Neuronal stem cell (in vitro differentiated cells): Measurements from ENCODE around the gene SNAI3.

Experiments used
- DNase-seq: peaks from one replicate; pipeline ENCODE4 v3.0.0-alpha.2; 2013; ENCODE audit warnings: low spot score
- H2AFZ ChIP-seq: one replicate; pipeline ENCODE4 v1.6.1; 2013; ENCODE audit warnings: mild to moderate bottlenecking, low read length, inconsistent platforms
- H2AK5ac ChIP-seq: 2 replicates; pipeline ENCODE4 v1.6.1; 2013; ENCODE audit warnings: low read depth, mild to moderate bottlenecking, inconsistent platforms, low read length, moderate library complexity, mixed read lengths
- H2BK120ac ChIP-seq: 2 replicates; pipeline ENCODE4 v1.6.1; 2013; ENCODE audit warnings: low read depth, mild to moderate bottlenecking, inconsistent platforms, low read length, moderate library complexity, mixed read lengths
- H2BK12ac ChIP-seq: one replicate; pipeline ENCODE4 v1.6.1; 2013; ENCODE audit warnings: low read length, inconsistent platforms
- H2BK15ac ChIP-seq: 2 replicates; pipeline ENCODE4 v1.6.1; 2013; ENCODE audit warnings: mild to moderate bottlenecking, low read length, inconsistent platforms, mixed read lengths
- H2BK5ac ChIP-seq: one replicate; pipeline ENCODE4 v1.6.1; 2013; ENCODE audit warnings: inconsistent platforms, mild to moderate bottlenecking, low read length, moderate library complexity
- H3K14ac ChIP-seq: one replicate; pipeline ENCODE4 v1.6.1; 2013; ENCODE audit warnings: low read length, inconsistent platforms
- H3K18ac ChIP-seq: 2 replicates; pipeline ENCODE4 v1.6.1; 2013; ENCODE audit warnings: low read length, inconsistent platforms
- H3K23ac ChIP-seq: 2 replicates; pipeline ENCODE4 v1.6.1; 2013; ENCODE audit warnings: low read depth, mild to moderate bottlenecking, mixed read lengths, low read length, inconsistent platforms; ENCODE audit not compliant: poor library complexity
- H3K27ac ChIP-seq: replicated peaks from 3 replicates; pipeline ENCODE4 v1.5.1; 2013; ENCODE audit warnings: low read length, inconsistent platforms
- H3K27me3 ChIP-seq, 3 experiments: 2 replicates each; pipeline ENCODE4 v1.6.1; 2013; ENCODE audit warnings: low read length in 3 of 3, mild to moderate bottlenecking in 2 of 3, inconsistent platforms in 1 of 3, low read depth in 1 of 3, mixed read lengths in 1 of 3, moderate library complexity in 1 of 3; ENCODE audit not compliant: control insufficient read depth in 3 of 3, insufficient read depth in 3 of 3
- H3K36me3 ChIP-seq, 2 donors: replicated peaks in 1 of 2; 2 replicates each; pipeline ENCODE4 v1.6.1; 2013; ENCODE audit warnings: low read length in 2 of 2; ENCODE audit not compliant: control insufficient read depth in 2 of 2, insufficient read depth in 2 of 2
- H3K4ac ChIP-seq: 2 replicates; pipeline ENCODE4 v1.6.1; 2013; ENCODE audit warnings: inconsistent platforms, mild to moderate bottlenecking, low read length, moderate library complexity
- H3K4me1 ChIP-seq, 2 donors: 1 replicate in 1 of 2; 2 replicates in 1 of 2; pipeline ENCODE4 v1.6.1; 2013; ENCODE audit warnings: low read length in 2 of 2, low read depth in 1 of 2; ENCODE audit not compliant: control insufficient read depth in 2 of 2, insufficient read depth in 1 of 2
- H3K4me2 ChIP-seq: one replicate; pipeline ENCODE4 v1.6.1; 2013; ENCODE audit warnings: mild to moderate bottlenecking, low read length, inconsistent platforms; ENCODE audit not compliant: insufficient read depth, poor library complexity, severe bottlenecking
- H3K4me3 ChIP-seq, 2 donors: 2 replicates each; pipeline ENCODE4 v1.5.1; 2013; ENCODE audit warnings: low read length in 2 of 2, mild to moderate bottlenecking in 2 of 2, inconsistent platforms in 1 of 2, moderate library complexity in 1 of 2
- H3K79me1 ChIP-seq: one replicate; pipeline ENCODE4 v1.6.1; 2013; ENCODE audit warnings: low read depth, mild to moderate bottlenecking, inconsistent platforms, low read length, moderate library complexity
- H3K9ac ChIP-seq: one replicate; pipeline ENCODE4 v1.6.1; 2013; ENCODE audit warnings: mild to moderate bottlenecking, low read depth, low read length, inconsistent platforms; ENCODE audit not compliant: poor library complexity
- H3K9me3 ChIP-seq, 2 donors: replicated peaks in 1 of 2; 2 replicates each; pipeline versions ENCODE3 to v1.6.1; 2013; ENCODE audit warnings: low read length in 2 of 2, mild to moderate bottlenecking in 2 of 2, inconsistent platforms in 1 of 2, low read depth in 1 of 2, mixed read lengths in 1 of 2, moderate library complexity in 1 of 2; ENCODE audit not compliant: control insufficient read depth in 2 of 2, insufficient read depth in 1 of 2
- H4K8ac ChIP-seq: one replicate; pipeline ENCODE4 v1.6.1; 2013; ENCODE audit warnings: low read depth, mild to moderate bottlenecking, inconsistent platforms, low read length, moderate library complexity
- H4K91ac ChIP-seq: one replicate; pipeline ENCODE4 v1.6.1; 2013; ENCODE audit warnings: low read length, low read depth, mild to moderate bottlenecking, inconsistent platforms; ENCODE audit not compliant: poor library complexity
- WGBS, 2 donors: extraction: QIAGEN DNeasy Blood & Tissue Kit; methylation state at CpG; one replicate each; pipeline ENCODE4 v1.1.7; 2013; ENCODE audit warnings: missing lambda C conversion rate in 2 of 2, mixed read lengths in 1 of 2; ENCODE audit not compliant: insufficient read length in 2 of 2, insufficient replicate concordance in 1 of 2; ENCODE audit errors: extremely low coverage in 2 of 2; 5-methylcytosine and 5-hydroxymethylcytosine counted together

Gene SNAI3

DNA sequence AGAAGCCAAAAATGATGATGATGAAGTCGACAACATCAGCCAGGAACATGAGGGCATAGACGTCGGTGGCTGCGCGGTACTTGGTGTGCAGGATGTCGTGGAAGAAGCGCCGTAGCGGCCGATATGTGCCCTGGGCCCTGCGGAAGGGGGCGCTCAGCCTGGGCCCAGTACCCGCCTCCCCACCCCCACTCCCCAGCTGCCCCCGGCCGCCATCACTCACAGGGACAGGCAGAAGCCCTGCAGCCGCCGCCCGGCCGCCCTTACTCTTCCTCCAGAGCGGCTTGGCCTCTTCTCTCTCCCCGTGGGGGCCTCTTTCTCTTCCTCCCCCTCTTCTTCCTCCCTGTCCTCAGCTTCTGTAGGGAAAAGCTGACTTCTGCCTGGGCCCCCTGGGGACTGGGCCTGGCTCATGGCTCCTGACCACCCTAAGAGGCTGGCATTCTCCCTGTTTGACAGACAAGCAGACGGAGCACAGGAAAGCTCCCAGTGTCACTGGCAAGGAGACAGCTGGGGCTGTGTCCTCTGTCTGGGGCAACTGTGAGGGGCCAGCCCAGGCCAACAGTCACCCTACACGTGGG lies 34.2 kb upstream of the SNAI3 start:
- Histone ChIP-seq H3K79me1 (peaks cover 11% of the 10 kb centered on the region), H3K4me3 (no peak overlapping the region), H3K27me3 (no peaks in the 10 kb centered on the region), H3K27ac (no peak overlapping the region), H3K36me3 (peaks cover 19 to 40% of the 10 kb centered on the region in 2 donors), H2BK15ac (no peak overlapping the region), H2AFZ (no peak overlapping the region), H2BK5ac (peak overlapping the region; percentile 48), H4K91ac (no peak overlapping the region), H3K18ac (no peak overlapping the region), H3K4me1 (no peaks in the 10 kb centered on the region), H3K14ac (no peak overlapping the region), H3K23ac (no peak overlapping the region), H3K9ac (no peak overlapping the region), H3K4me2 (no peak overlapping the region), H3K9me3 (no peaks in the 10 kb centered on the region), H2BK12ac (no peak overlapping the region), H3K4ac (no peak overlapping the region), H2BK120ac (no peak overlapping the region), H2AK5ac (no peak overlapping the region), H4K8ac (peak overlapping the region; percentile 43)
- DNase-seq = no peak
- WGBS, 2 donors = no CpG with 5 or more reads among the region's 23 CpGs

- Histone ChIP-seq H3K36me3 (peaks cover 22 to 46% of the 10 kb centered on the region in 2 donors), H3K79me1 (peaks cover 7% of the 10 kb centered on the region), H2BK5ac (peak overlapping the region; percentile 48), H4K8ac (no peak overlapping the region), H2AK5ac (no peak overlapping the region), H3K27ac (no peak overlapping the region), H2AFZ (no peak overlapping the region), H3K4me2 (no peak overlapping the region), H3K18ac (no peak overlapping the region), H4K91ac (no peak overlapping the region), H3K14ac (no peak overlapping the region), H3K23ac (no peak overlapping the region), H2BK12ac (no peak overlapping the region), H2BK15ac (no peak overlapping the region), H3K4ac (no peak overlapping the region), H2BK120ac (no peak overlapping the region), H3K9ac (peak overlapping the region; percentile 60), H3K4me1 (no peaks in the 10 kb centered on the region), H3K27me3 (no peaks in the 10 kb centered on the region), H3K4me3 (no peak overlapping the region), H3K9me3 (no peaks in the 10 kb centered on the region)
- WGBS, 2 donors = no CpG with 5 or more reads among the region's 19 CpGs
- no peak for DNase-seq
Measured at GRCh38 chr16:88719933-88720296, 33.6 kb upstream of the SNAI3 start.

DNA sequence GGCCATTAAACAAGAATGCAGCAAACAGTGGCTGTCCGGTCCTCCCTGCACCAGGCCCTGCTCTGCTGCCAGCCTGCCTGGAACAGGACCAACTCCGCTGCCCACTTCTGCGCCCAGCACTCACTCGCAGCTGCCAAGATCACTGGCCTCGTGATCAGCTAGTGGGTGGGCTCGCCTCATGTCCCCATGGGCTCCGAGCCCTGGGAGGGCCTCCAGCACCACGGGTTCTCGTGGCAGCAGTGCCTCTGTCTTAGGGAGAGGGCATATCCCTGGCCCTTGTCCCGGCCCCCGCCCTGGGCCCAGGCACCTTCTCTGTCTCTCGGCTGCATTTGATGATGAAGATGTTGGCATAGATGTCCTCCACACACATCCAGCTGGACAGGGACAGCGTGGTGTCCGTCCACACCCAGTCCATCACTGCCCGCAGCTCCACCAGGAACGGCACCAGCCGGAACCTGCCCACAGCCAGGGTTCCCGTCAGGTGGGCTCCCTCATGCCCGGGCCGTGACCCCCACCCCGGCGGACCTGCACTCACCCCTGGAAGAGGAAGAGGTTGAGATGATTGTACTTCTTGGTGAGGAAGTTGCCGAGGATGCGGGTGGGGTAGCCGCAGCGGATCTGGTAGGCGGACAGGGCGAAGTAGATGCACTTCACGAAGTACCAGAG lies 33.1 kb upstream of the SNAI3 start:
- Histone ChIP-seq H2AK5ac (no peak overlapping the region), H2BK5ac (peak overlapping the region; percentile 48), H3K9ac (no peak overlapping the region), H3K4ac (no peak overlapping the region), H3K9me3 (no peaks in the 10 kb centered on the region), H3K23ac (no peak overlapping the region), H3K4me3 (no peak overlapping the region), H3K18ac (no peak overlapping the region), H3K14ac (no peak overlapping the region), H3K36me3 (peaks cover 23 to 50% of the 10 kb centered on the region in 2 donors), H4K8ac (no peak overlapping the region), H4K91ac (no peak overlapping the region), H2BK12ac (no peak overlapping the region), H2BK120ac (no peak overlapping the region), H3K27ac (no peak overlapping the region), H3K4me2 (no peak overlapping the region), H3K27me3 (no peaks in the 10 kb centered on the region), H2AFZ (no peak overlapping the region), H2BK15ac (no peak overlapping the region), H3K4me1 (no peaks in the 10 kb centered on the region), H3K79me1 (peaks cover 7% of the 10 kb centered on the region)
- no peak for DNase-seq
- WGBS, 2 donors = no CpG with 5 or more reads among the region's 29 CpGs

- no peak overlapping the region for H3K4me2 ChIP-seq
- no peak overlapping the region for H2AK5ac ChIP-seq
- no peak overlapping the region for H3K27ac ChIP-seq
- H3K9ac ChIP-seq = no peak overlapping the region
- no peak overlapping the region for H3K4me3 ChIP-seq
- no peak overlapping the region for H3K23ac ChIP-seq
- H2BK120ac ChIP-seq = no peak overlapping the region
- no peaks in the 10 kb centered on the region for H3K9me3 ChIP-seq
- no peaks in the 10 kb centered on the region for H3K4me1 ChIP-seq
- H3K79me1 ChIP-seq = peaks cover 7% of the 10 kb centered on the region
- no peak overlapping the region for H3K14ac ChIP-seq
- no peak overlapping the region for H2BK12ac ChIP-seq
- H3K27me3 ChIP-seq = no peaks in the 10 kb centered on the region
- H3K36me3 ChIP-seq = peaks cover 23 to 56% of the 10 kb centered on the region in 2 donors
- H4K91ac ChIP-seq = no peak overlapping the region
- H3K4ac ChIP-seq = no peak overlapping the region
- H2BK15ac ChIP-seq = no peak overlapping the region
- no peak overlapping the region for H3K18ac ChIP-seq
- DNase-seq = no peak
- H4K8ac ChIP-seq = no peak overlapping the region
- no CpG with 5 or more reads among the region's 11 CpGs for WGBS, 2 donors
- H2BK5ac ChIP-seq = no peak overlapping the region
- no peak overlapping the region for H2AFZ ChIP-seq
Measured at GRCh38 chr16:88718178-88718577, 31.9 kb upstream of the SNAI3 start.
